ENCODE measurements around the gene KCNF1.
"Not testable (repeated sequence)": the region's sequence is repeated elsewhere in the genome, so short reads cannot be mapped to it uniquely, and the experiment has no call there.

KCNF1 gene

DNA sequence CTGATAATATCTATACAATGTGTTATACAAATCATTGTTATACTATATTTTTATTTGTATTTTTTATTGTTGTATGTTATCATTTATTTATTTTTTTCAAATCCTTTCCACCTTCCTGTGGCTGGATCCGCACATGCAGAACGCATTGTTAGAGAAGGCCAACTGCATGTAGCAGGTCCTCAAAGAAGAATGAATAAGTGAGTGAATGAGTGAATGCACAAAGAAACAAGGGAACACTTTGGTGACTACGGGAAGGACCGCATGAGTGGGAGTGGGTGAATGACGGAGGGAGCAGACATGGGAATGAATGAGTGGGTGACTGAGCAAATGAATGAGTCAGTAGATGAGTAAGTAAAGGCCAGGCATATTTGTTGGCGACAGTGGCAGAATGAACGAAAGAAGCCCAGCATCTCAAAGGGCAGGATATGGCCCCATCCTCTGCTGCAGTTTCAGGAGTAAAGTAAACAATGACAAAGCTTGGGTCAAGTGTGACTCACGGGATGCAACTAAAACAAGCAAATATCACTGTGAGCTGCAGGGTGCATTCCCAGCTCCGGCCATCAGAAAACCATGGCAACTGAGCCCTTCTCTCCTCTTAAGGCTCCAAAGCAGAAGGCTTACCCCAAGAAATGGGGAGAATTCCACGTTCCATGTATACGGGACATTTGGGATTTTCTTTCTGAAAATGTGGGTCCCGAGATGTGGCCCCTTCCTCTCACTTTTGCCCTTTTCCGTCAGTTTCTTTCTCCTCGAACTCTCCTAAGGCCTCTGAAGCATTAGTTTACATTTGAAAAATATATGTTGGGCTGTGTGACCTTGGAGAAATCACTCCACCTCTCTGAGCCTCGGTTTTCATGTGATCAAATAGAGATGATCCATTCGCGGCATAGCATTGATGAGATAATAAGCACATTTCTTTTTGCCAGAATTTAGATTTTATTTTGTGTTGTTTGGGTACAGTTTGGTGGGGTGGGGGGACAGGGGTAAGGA is 24.5 kb downstream of the KCNF1 start:
- DNase-seq (ENCODE audit: low read depth in 2 of 2, low spot score in 1 of 2), result no peak

GRCh38 chr2:10939058-10939457 is 27.3 kb downstream of the KCNF1 start:
- no peak for DNase-seq (ENCODE audit: low read depth in 2 of 2, low spot score in 1 of 2)

DNA sequence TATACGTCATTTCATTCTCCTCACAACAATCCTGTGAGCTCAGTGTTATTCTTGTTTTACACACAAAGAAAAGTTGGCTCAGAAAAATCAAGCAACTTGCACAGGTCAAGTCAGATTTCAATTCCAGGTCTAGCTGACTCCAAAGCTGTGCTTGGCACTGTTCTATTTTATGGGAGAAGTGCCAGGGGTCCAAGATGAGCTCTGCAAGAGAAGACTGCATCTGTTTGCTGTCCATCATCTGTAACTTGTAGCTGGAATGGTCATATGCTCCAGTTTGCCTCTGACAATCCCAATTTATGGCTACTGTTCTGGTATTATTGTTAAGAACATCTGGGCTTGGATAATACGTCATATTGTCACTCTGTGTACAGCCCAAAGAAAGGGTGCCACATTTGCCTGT is 28.9 kb downstream of the KCNF1 start:
- no peak for DNase-seq (ENCODE audit: low read depth in 2 of 2, low spot score in 1 of 2)

GRCh38 chr2:10941383-10941782 is 29.6 kb downstream of the KCNF1 start:
- no peak for DNase-seq (ENCODE audit: low read depth in 2 of 2, low spot score in 1 of 2)

- no peak for DNase-seq (ENCODE audit: low read depth in 2 of 2, low spot score in 1 of 2)
Observed at GRCh38 chr2:10944799-10945198, 33.1 kb downstream of the KCNF1 start.

GRCh38 chr2:10946394-10946793 is 34.7 kb downstream of the KCNF1 start:
- no peak for DNase-seq (ENCODE audit: low read depth in 2 of 2, low spot score in 1 of 2)

- DNase-seq (ENCODE audit: low read depth in 2 of 2, low spot score in 1 of 2), result no peak
Observed at GRCh38 chr2:10947005-10947440, 35.3 kb downstream of the KCNF1 start.

DNA sequence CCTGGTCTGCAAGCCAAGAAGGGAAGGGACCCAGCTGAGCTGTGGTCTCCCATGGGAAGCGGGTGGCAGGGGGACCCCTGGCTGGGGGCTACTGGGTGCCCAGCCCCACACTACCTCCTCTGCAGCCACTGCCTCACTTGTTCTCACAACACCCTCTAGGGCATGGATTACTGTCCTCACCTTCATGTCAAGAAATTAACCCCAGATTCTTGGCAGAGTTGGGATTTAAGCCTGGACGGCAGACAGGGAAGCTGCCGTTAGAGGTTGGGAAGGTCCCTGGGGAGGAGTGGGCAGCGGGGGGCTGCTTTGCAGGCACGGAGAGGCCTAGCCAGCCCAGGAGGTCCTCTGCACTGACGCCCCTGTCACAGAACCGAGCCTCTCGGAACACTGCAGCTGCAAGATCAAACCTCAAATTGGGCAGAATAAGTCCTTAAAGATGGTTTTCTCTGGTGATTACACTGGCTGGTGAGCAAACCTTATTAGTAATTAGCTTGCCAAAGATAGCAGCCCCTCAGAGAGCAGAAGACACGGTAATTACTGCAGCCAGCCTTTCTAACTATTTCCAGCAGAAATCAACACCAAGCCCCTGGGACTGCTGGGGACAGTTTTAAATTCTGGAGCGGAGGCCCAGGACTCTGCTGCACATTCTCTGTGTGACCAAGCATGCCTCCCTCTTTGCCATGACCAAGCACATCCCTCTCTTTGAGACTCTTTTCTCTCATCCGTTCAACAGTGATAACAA is 35.9 kb downstream of the KCNF1 start:
- no peak for DNase-seq (ENCODE audit: low read depth in 2 of 2, low spot score in 1 of 2)

GRCh38 chr2:10948188-10948564 is 36.4 kb downstream of the KCNF1 start:
- no peak for DNase-seq (ENCODE audit: low read depth in 2 of 2, low spot score in 1 of 2)

GRCh38 chr2:10948606-10949230 is 37.0 kb downstream of the KCNF1 start:
- no peak for DNase-seq (ENCODE audit: low read depth in 2 of 2, low spot score in 1 of 2)

DNA sequence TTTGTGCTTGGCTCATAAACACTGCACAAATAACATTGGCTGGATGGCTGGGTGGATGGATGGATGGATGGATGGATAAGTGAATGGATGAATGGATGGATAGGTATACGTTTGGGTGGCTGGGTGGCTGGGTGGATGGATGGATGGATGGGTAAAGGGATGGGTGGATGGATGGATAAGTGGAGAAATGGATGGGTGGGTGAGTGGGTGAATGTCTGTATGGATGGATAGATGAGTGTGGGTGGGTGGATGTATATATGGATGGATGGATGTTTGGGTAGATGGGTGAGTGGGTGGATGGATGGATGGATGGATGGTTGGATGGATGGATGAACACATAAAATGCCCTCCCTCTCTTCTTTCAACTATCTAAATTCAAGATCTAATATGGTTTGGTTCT is 38.1 kb downstream of the KCNF1 start:
- no peak for DNase-seq (ENCODE audit: low read depth in 2 of 2, low spot score in 1 of 2)

- DNase-seq (ENCODE audit: low read depth in 2 of 2, low spot score in 1 of 2), result no peak
Observed at GRCh38 chr2:10951558-10952414, 40.1 kb downstream of the KCNF1 start.

DNA sequence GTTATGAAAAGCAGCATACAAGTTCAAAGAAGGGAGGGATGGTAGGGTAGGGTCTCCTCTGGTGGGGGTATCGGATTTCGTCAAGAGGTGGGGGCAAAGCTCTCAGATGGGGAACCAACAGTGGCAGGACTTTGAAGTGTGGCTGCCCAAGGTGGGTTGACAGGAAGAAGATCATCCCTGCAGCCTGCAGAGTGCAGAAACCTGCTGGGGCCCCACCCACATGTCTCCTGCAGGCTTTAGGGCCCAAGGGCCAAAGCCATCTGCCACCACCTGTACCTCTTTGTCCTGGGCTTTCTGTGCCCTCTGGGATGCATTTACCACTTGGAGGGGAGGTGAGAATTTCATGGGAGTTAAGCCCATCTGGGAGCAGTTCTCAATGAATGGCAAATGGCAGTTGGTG is 42.7 kb downstream of the KCNF1 start:
- no peak for DNase-seq (ENCODE audit: low read depth in 2 of 2, low spot score in 1 of 2)

- DNase-seq (ENCODE audit: low read depth in 2 of 2, low spot score in 1 of 2), result no peak
Observed at GRCh38 chr2:10954856-10955818, 43.4 kb downstream of the KCNF1 start.

DNA sequence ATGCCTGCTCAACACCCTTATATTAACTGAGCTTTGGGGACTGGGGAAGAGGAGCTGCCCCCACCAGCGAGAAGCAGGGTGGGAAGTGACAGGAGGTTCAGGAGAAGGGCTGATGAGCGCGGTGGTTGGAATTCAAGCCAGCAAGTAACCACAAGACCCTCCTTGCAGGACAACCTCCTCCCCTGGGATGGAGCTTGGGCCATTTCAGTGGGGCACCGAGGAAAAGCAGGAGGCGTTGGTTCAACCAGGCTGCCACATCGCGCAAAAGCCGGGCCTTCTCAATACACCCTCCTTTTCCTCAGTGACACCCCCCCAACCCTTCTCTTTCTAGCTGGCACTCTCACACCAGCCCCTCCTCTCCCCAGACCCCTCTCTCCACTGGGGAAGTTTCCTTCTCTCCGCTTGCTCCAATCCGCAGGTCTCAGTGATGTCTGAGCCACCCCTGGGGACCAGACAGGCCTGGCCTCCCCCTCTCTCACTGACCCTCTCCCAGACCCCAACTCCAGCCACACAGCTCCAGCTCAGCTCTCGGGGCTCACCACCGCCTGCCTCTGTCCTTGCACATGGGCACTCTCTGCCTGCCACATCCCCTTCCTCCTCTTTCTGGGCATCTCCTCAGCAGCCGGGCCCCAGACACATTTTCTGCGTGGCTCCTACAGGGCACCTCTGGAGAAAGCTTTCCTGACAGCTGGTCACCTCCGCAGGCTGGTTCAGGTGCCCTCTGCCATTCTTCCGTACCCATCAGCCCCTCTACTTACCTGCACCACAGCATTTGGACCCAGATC is 44.5 kb downstream of the KCNF1 start:
- no peak for DNase-seq (ENCODE audit: low read depth in 2 of 2, low spot score in 1 of 2)

- no peak for DNase-seq (ENCODE audit: low read depth in 2 of 2, low spot score in 1 of 2)
Observed at GRCh38 chr2:10957391-10957790, 45.7 kb downstream of the KCNF1 start.

GRCh38 chr2:10958452-10958851 is 46.7 kb downstream of the KCNF1 start:
- DNase-seq (ENCODE audit: low read depth in 2 of 2, low spot score in 1 of 2), result not testable (repeated sequence)

GRCh38 chr2:10960606-10961489 is 49.1 kb downstream of the KCNF1 start:
- no peak for DNase-seq (ENCODE audit: low read depth in 2 of 2, low spot score in 1 of 2)
